ENCODE measurements around the gene PARP12.

Gene PARP12

GRCh38 chr7:139990142-139990535, 72.6 kb downstream of the PARP12 start:
- DNase-seq: no peak

- no peak for DNase-seq
These were observed 73.2 kb downstream of the PARP12 start for GRCh38 chr7:139989366-139990141.

GRCh38 chr7:139987691-139988516, 74.8 kb downstream of the PARP12 start:
- DNase-seq: no peak

GRCh38 chr7:139985811-139986210, 76.9 kb downstream of the PARP12 start:
- DNase-seq: no peak

- no peak for DNase-seq
These were observed 77.9 kb downstream of the PARP12 start for GRCh38 chr7:139984642-139985539.

GRCh38 chr7:139982927-139983920, 79.5 kb downstream of the PARP12 start:
- DNase-seq: no peak

GRCh38 chr7:139981511-139981895, 81.2 kb downstream of the PARP12 start:
- DNase-seq: no peak

- no peak for DNase-seq
These were observed 85.7 kb downstream of the PARP12 start for GRCh38 chr7:139976838-139977656.

GRCh38 chr7:139976055-139976837, 86.5 kb downstream of the PARP12 start:
- DNase-seq: no peak

- no peak for DNase-seq
These were observed 88.5 kb downstream of the PARP12 start for GRCh38 chr7:139974179-139974811.
